HEK293 (cell line): ENCODE results near the gene IZUMO1.

Experiments used
- CTCF ChIA-PET: fragments of 350-600 bp; formaldehyde crosslinking; extraction: SDS; loops from one replicate; lab custom pipeline; 2021; ENCODE audit warnings: antibody characterized with exemption; lab: Yijun Ruan, JAX
- POLR2A ChIA-PET: fragments of 300-600 bp; formaldehyde crosslinking; extraction: SDS; loops from one replicate; lab custom pipeline; 2020; ENCODE audit warnings: antibody characterized with exemption, inconsistent platforms; lab: Yijun Ruan, JAX
- H3K27ac ChIP-seq: fragments of 200-500 bp; sonication (Bioruptor generic); 2 replicates; pipeline ENCODE4 v1.5.1; 2014; ENCODE audit warnings: low read depth, low read length, control low read depth, inconsistent platforms; ENCODE audit errors: extremely low read depth
- H3K36me3 ChIP-seq, 2 experiments: fragments of 200-500 bp in 1 of 2; sonication (Bioruptor generic) in 1 of 2; 1 replicate in 1 of 2; 2 replicates in 1 of 2; pipeline ENCODE4 v1.5.1; 2014 to 2017; ENCODE audit warnings: inconsistent platforms in 2 of 2, low read length in 2 of 2; ENCODE audit not compliant: control insufficient read depth in 2 of 2, insufficient read depth in 1 of 2
- H3K4me1 ChIP-seq: fragments of 200-500 bp; sonication (Bioruptor generic); 2 replicates; pipeline ENCODE4 v1.5.1; 2014; ENCODE audit warnings: mild to moderate bottlenecking, low read length, inconsistent platforms; ENCODE audit not compliant: control insufficient read depth, insufficient read depth
- H3K4me3 ChIP-seq: 2 replicates; pipeline ENCODE4 v1.5.1; 2011; ENCODE audit warnings: low read depth, mild to moderate bottlenecking, control low read depth, low read length, moderate library complexity
- H3K9me3 ChIP-seq: fragments of 200-500 bp; sonication (Bioruptor generic); 2 replicates; pipeline ENCODE4 v1.5.1; 2014; ENCODE audit warnings: low read depth, low read length, inconsistent platforms; ENCODE audit not compliant: control insufficient read depth, insufficient read depth
- ATF2 ChIP-seq: fragments of 450-650 bp; formaldehyde crosslinking; IDR thresholded peaks from 2 replicates; pipeline ENCODE4 v1.5.1; 2016; ENCODE audit warnings: missing biosample characterization, missing genetic modification characterization, low read depth
- BCL11B ChIP-seq: fragments of 450-650 bp; formaldehyde crosslinking; IDR thresholded peaks from 2 replicates; pipeline ENCODE4 v1.5.1; 2016; ENCODE audit warnings: low read depth, missing biosample characterization, missing genetic modification characterization
- EGR2 ChIP-seq: fragments of 450-650 bp; formaldehyde crosslinking; IDR thresholded peaks from 2 replicates; pipeline ENCODE4 v1.5.1; 2016; ENCODE audit warnings: low read depth, missing biosample characterization, missing genetic modification characterization
- IKZF3 ChIP-seq: fragments of 450-650 bp; IDR thresholded peaks from 2 replicates; pipeline ENCODE4 v1.5.0; 2018; ENCODE audit warnings: missing biosample characterization, mild to moderate bottlenecking, missing genetic modification characterization, moderate library complexity
- KLF10 ChIP-seq: fragments of 450-650 bp; IDR thresholded peaks from 2 replicates; pipeline ENCODE4 v1.5.1; 2018; ENCODE audit warnings: missing biosample characterization, mild to moderate bottlenecking, missing genetic modification characterization
- KLF7 ChIP-seq: fragments of 450-650 bp; formaldehyde crosslinking; IDR thresholded peaks from 2 replicates; pipeline ENCODE4 v1.5.1; 2016; ENCODE audit warnings: missing biosample characterization, missing genetic modification characterization, borderline replicate concordance
- MYNN ChIP-seq: fragments of 450-650 bp; formaldehyde crosslinking; IDR thresholded peaks from 2 replicates; pipeline ENCODE4 v1.5.1; 2016; ENCODE audit warnings: missing biosample characterization, missing genetic modification characterization, borderline replicate concordance
- OVOL3 ChIP-seq: fragments of 450-650 bp; formaldehyde crosslinking; IDR thresholded peaks from 2 replicates; pipeline ENCODE4 v1.5.1; 2016; ENCODE audit warnings: missing biosample characterization, missing genetic modification characterization
- SP7 ChIP-seq: fragments of 450-650 bp; formaldehyde crosslinking; IDR thresholded peaks from 2 replicates; pipeline ENCODE4 v1.5.1; 2016; ENCODE audit warnings: missing biosample characterization, missing genetic modification characterization
- ZBTB6 ChIP-seq: fragments of 450-650 bp; formaldehyde crosslinking; IDR thresholded peaks from 2 replicates; pipeline ENCODE4 v1.5.1; 2017; ENCODE audit warnings: missing biosample characterization, missing genetic modification characterization
- ZNF10 ChIP-seq: fragments of 450-650 bp; formaldehyde crosslinking; IDR thresholded peaks from 2 replicates; pipeline ENCODE4 v1.5.1; 2017; ENCODE audit warnings: missing biosample characterization, missing genetic modification characterization
- ZNF114 ChIP-seq: fragments of 450-650 bp; formaldehyde crosslinking; IDR thresholded peaks from 2 replicates; pipeline ENCODE4 v1.5.0; 2017; ENCODE audit warnings: missing biosample characterization, missing genetic modification characterization
- ZNF174 ChIP-seq: fragments of 450-650 bp; formaldehyde crosslinking; IDR thresholded peaks from 2 replicates; pipeline ENCODE4 v1.5.0; 2017; ENCODE audit warnings: missing biosample characterization, mild to moderate bottlenecking, missing genetic modification characterization
- ZNF184 ChIP-seq: fragments of 450-650 bp; IDR thresholded peaks from 2 replicates; pipeline ENCODE4 v1.5.1; 2018; ENCODE audit warnings: missing biosample characterization, mild to moderate bottlenecking, missing genetic modification characterization
- ZNF266 ChIP-seq: fragments of 450-650 bp; formaldehyde crosslinking; IDR thresholded peaks from 2 replicates; pipeline ENCODE4 v1.5.1; 2016; ENCODE audit warnings: missing biosample characterization, missing genetic modification characterization, low read depth
- ZNF366 ChIP-seq: fragments of 450-650 bp; formaldehyde crosslinking; conservative IDR thresholded peaks from 2 replicates; pipeline ENCODE4 v1.5.1; 2016; ENCODE audit warnings: missing biosample characterization, missing genetic modification characterization
- ZNF530 ChIP-seq: fragments of 450-650 bp; formaldehyde crosslinking; IDR thresholded peaks from 2 replicates; pipeline ENCODE4 v1.5.1; 2016; ENCODE audit warnings: low read depth, missing biosample characterization, missing genetic modification characterization
- ZNF571 ChIP-seq: fragments of 450-650 bp; formaldehyde crosslinking; IDR thresholded peaks from 2 replicates; pipeline ENCODE4 v1.5.0; 2017; ENCODE audit warnings: missing biosample characterization, missing genetic modification characterization
- ZNF580 ChIP-seq: fragments of 450-650 bp; formaldehyde crosslinking; IDR thresholded peaks from 2 replicates; pipeline ENCODE4 v1.5.1; 2016; ENCODE audit warnings: missing biosample characterization, missing genetic modification characterization
- ZNF621 ChIP-seq: fragments of 450-650 bp; formaldehyde crosslinking; IDR thresholded peaks from 2 replicates; pipeline ENCODE4 v1.5.1; 2017; ENCODE audit warnings: missing biosample characterization, missing genetic modification characterization
- ZNF623 ChIP-seq: fragments of 450-650 bp; formaldehyde crosslinking; IDR thresholded peaks from 2 replicates; pipeline ENCODE4 v1.5.1; 2016; ENCODE audit warnings: missing biosample characterization, missing genetic modification characterization
- ZNF629 ChIP-seq: fragments of 450-650 bp; formaldehyde crosslinking; IDR thresholded peaks from 2 replicates; pipeline ENCODE4 v1.5.1; 2017; ENCODE audit warnings: missing biosample characterization, missing genetic modification characterization
- ZNF785 ChIP-seq: fragments of 450-650 bp; formaldehyde crosslinking; IDR thresholded peaks from 2 replicates; pipeline ENCODE4 v1.5.1; 2016; ENCODE audit warnings: missing biosample characterization, missing genetic modification characterization
- ZNF792 ChIP-seq: fragments of 450-650 bp; formaldehyde crosslinking; IDR thresholded peaks from 2 replicates; pipeline ENCODE4 v1.5.1; 2016; ENCODE audit warnings: missing biosample characterization, missing genetic modification characterization
- ZSCAN23 ChIP-seq: fragments of 450-650 bp; formaldehyde crosslinking; IDR thresholded peaks from 2 replicates; pipeline ENCODE4 v1.5.1; 2016; ENCODE audit warnings: missing biosample characterization, missing genetic modification characterization
- TF ChIP-seq, protein P1 (sequence below): fragments of 450-650 bp; formaldehyde crosslinking; IDR thresholded peaks from 2 replicates; pipeline ENCODE4 v1.5.1; 2016; ENCODE audit warnings: missing biosample characterization, missing genetic modification characterization
- TF ChIP-seq, protein P2 (sequence below): fragments of 450-650 bp; formaldehyde crosslinking; IDR thresholded peaks from 2 replicates; pipeline ENCODE4 v1.5.1; 2017; ENCODE audit warnings: missing biosample characterization, missing genetic modification characterization
- TF ChIP-seq, protein P3 (sequence below): fragments of 450-650 bp; formaldehyde crosslinking; IDR thresholded peaks from 2 replicates; pipeline ENCODE4 v1.5.1; 2017; ENCODE audit warnings: missing biosample characterization, missing genetic modification characterization

The IZUMO1 gene

DNA sequence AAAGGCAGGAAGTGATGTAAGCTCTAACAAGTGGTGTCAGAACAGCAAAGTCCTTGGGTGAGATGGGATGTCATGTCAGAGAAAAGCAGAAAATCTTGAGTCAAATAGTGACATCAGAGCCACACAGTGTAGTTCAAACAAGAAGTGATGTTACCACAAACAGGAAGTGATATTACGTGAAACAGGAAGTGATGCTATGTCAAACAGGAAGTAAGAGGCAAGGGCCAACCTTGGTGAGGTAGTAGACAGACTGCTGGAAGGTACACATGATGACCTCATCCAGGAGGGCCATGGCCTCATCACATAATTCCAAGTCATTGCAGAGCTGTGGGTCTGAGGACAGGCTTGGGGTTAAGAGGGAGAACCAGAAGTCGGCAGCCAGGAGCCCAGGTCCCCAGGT, 20.2 kb downstream of the IZUMO1 start (continued):
- TF ChIP-seq ZNF621 (0 out of 2 replicates have a peak, but pooled peaks have one; percentile 9), ZNF174 (tag by site-specific recombination) (no peak), ZNF629 (peak; percentile 93), BCL11B (tag by site-specific recombination) (no peak)

- ChIA-PET POLR2A (interaction anchor here (0.5 to 4.9 kb wide), 11 partner anchors 9 to 1497 kb away, joined by 3 to 35 read pairs (median 4); partner anchors contain the start of genes CA11, IZUMO1, RPL18 and SPHK2), CTCF (interaction anchor here (0.5 to 3.1 kb wide), 15 partner anchors 8 to 539 kb away, joined by 3 to 12 read pairs (median 3); partner anchors contain the start of genes CA11 and GYS1)
- no peak overlapping the region for H3K4me3 ChIP-seq
- peak overlapping the region; percentile 18 for H3K27ac ChIP-seq
- no peaks in the 10 kb centered on the region; the same call in 1 of the 2 replicates for H3K4me1 ChIP-seq
- no peaks in the 10 kb centered on the region for H3K9me3 ChIP-seq
- no peaks in the 10 kb centered on the region for H3K36me3 ChIP-seq
- TF ChIP-seq IKZF3 (peak; percentile 83), SP7 (tag by site-specific recombination) (peak; percentile 77), ZSCAN23 (no peak), ZNF266 (tag by site-specific recombination) (no peak), ZNF10 (tag by site-specific recombination) (no peak), OVOL3 (tag by site-specific recombination) (no peak), KLF10 (no peak), ZNF184 (tag by site-specific recombination) (no peak), ZNF114 (tag by site-specific recombination) (no peak), ZNF571 (tag by site-specific recombination) (no peak), MYNN (tag by site-specific recombination) (no peak), ZNF785 (tag by site-specific recombination) (no peak), ZNF580 (tag by site-specific recombination) (0 out of 2 replicates have a peak, but pooled peaks have one; percentile 26), ATF2 (tag by site-specific recombination) (peak; percentile 49; the same call in 1 of the 2 replicates), ZNF366 (tag by site-specific recombination) (peak; percentile 70), ZNF623 (tag by site-specific recombination) (no peak), EGR2 (tag by site-specific recombination) (no peak), ZBTB6 (tag by site-specific recombination) (peak; percentile 24; the same call in 1 of the 2 replicates), KLF7 (tag by site-specific recombination) (no peak), ZNF530 (tag by site-specific recombination) (no peak), ZNF629 (peak; percentile 96), ZNF792 (tag by site-specific recombination) (no peak)
- TF ChIP-seq, protein P1, sequence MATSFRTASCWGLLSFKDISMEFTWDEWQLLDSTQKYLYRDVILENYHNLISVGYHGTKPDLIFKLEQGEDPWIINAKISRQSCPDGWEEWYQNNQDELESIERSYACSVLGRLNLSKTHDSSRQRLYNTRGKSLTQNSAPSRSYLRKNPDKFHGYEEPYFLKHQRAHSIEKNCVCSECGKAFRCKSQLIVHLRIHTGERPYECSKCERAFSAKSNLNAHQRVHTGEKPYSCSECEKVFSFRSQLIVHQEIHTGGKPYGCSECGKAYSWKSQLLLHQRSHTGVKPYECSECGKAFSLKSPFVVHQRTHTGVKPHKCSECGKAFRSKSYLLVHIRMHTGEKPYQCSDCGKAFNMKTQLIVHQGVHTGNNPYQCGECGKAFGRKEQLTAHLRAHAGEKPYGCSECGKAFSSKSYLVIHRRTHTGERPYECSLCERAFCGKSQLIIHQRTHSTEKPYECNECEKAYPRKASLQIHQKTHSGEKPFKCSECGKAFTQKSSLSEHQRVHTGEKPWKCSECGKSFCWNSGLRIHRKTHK (tag by site-specific recombination), result no peak
- TF ChIP-seq, protein P2, sequence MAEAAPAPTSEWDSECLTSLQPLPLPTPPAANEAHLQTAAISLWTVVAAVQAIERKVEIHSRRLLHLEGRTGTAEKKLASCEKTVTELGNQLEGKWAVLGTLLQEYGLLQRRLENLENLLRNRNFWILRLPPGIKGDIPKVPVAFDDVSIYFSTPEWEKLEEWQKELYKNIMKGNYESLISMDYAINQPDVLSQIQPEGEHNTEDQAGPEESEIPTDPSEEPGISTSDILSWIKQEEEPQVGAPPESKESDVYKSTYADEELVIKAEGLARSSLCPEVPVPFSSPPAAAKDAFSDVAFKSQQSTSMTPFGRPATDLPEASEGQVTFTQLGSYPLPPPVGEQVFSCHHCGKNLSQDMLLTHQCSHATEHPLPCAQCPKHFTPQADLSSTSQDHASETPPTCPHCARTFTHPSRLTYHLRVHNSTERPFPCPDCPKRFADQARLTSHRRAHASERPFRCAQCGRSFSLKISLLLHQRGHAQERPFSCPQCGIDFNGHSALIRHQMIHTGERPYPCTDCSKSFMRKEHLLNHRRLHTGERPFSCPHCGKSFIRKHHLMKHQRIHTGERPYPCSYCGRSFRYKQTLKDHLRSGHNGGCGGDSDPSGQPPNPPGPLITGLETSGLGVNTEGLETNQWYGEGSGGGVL, result peak; percentile 18; the same call in 1 of the 2 replicates
- TF ChIP-seq, protein P3, sequence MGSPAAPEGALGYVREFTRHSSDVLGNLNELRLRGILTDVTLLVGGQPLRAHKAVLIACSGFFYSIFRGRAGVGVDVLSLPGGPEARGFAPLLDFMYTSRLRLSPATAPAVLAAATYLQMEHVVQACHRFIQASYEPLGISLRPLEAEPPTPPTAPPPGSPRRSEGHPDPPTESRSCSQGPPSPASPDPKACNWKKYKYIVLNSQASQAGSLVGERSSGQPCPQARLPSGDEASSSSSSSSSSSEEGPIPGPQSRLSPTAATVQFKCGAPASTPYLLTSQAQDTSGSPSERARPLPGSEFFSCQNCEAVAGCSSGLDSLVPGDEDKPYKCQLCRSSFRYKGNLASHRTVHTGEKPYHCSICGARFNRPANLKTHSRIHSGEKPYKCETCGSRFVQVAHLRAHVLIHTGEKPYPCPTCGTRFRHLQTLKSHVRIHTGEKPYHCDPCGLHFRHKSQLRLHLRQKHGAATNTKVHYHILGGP (tag by site-specific recombination), result no peak
These were observed 21.6 kb downstream of the IZUMO1 start for GRCh38 chr19:48724796-48725753.
